ENCODE data around the gene HES7. TPM values are rescaled to one million over a fixed set of nuclear protein-coding genes. Genes with fewer than 3 reads are reported as not detected.
A peak's percentile ranks its signal among the peaks of the same experiment; 100 is the strongest.

Gene HES7
- total and polyA plus RNA-seq, 3 donors from 2014 or later = 0.25 to 0.31 TPM; not detected in 1

GRCh38 chr17:8147141-8147804, 23.4 kb upstream of the HES7 start:
- DNase-seq = no peak
- H3K4me1 ChIP-seq = peaks cover 12% of the 10 kb centered on the region
- H3K4me3 ChIP-seq = no peak overlapping the region
- intact Hi-C loops (cut with DNase I; ENCODE audit: low total_unique reads) = no loop called here
- H3K27me3 ChIP-seq = no peaks in the 10 kb centered on the region
- H3K27ac ChIP-seq = peak overlapping the region in 1 of 2 donors; percentile 62
- no peaks in the 10 kb centered on the region for H3K36me3 ChIP-seq (ENCODE audit: low read depth, missing control alignments)
- TF ChIP-seq POLR2A (IDR thresholded peaks at IDR 0.05) = no peak
- TF ChIP-seq CTCF (IDR thresholded peaks at IDR 0.05) = no peak
- no peaks in the 10 kb centered on the region for H3K9me3 ChIP-seq
- 85 to 90% methylated on average over 17 to 25 of the region's 26 CpGs for WGBS, 2 donors

GRCh38 chr17:8146381-8147140, 22.7 kb upstream of the HES7 start:
- 85 to 87% methylated on average over 12 to 14 of the region's 14 CpGs for WGBS, 2 donors
- H3K27me3 ChIP-seq = no peaks in the 10 kb centered on the region
- H3K36me3 ChIP-seq (ENCODE audit: low read depth, missing control alignments) = no peaks in the 10 kb centered on the region
- TF ChIP-seq CTCF (IDR thresholded peaks at IDR 0.05) (no peak), POLR2A (IDR thresholded peaks at IDR 0.05) (no peak)
- no peaks in the 10 kb centered on the region for H3K9me3 ChIP-seq
- H3K4me1 ChIP-seq = peaks cover 12% of the 10 kb centered on the region
- intact Hi-C loops (cut with DNase I; ENCODE audit: low total_unique reads) = no loop called here
- no peak for DNase-seq
- peak overlapping the region in 1 of 2 donors; percentile 62 for H3K27ac ChIP-seq
- no peak overlapping the region for H3K4me3 ChIP-seq

- peaks cover 12% of the 10 kb centered on the region for H3K4me1 ChIP-seq
- WGBS, 2 donors = 85 to 95% methylated on average over 2 to 12 of the region's 12 CpGs
These were observed 21.9 kb upstream of the HES7 start for GRCh38 chr17:8145811-8146210.

GRCh38 chr17:8144401-8145231, 20.7 kb upstream of the HES7 start:
- no peak for DNase-seq
- no peak overlapping the region for H3K27ac ChIP-seq
- no peaks in the 10 kb centered on the region for H3K4me1 ChIP-seq
- H3K27me3 ChIP-seq = no peaks in the 10 kb centered on the region
- H3K9me3 ChIP-seq = no peaks in the 10 kb centered on the region
- intact Hi-C loops (cut with DNase I; ENCODE audit: low total_unique reads) = no loop called here
- WGBS, 2 donors = 85 to 95% methylated on average over 5 to 15 of the region's 15 CpGs
- no peaks in the 10 kb centered on the region for H3K36me3 ChIP-seq (ENCODE audit: low read depth, missing control alignments)
- TF ChIP-seq CTCF (IDR thresholded peaks at IDR 0.05) = no peak
- no peak for TF ChIP-seq POLR2A (IDR thresholded peaks at IDR 0.05)
- H3K4me3 ChIP-seq = no peak overlapping the region

More at GRCh38 chr17:8145811-8146210, 21.9 kb upstream of the HES7 start:
- Histone ChIP-seq H3K27me3 (no peaks in the 10 kb centered on the region), H3K27ac (peak overlapping the region in 1 of 2 donors; percentile 62), H3K9me3 (no peaks in the 10 kb centered on the region), H3K36me3 (ENCODE audit: low read depth, missing control alignments) (no peaks in the 10 kb centered on the region), H3K4me3 (no peak overlapping the region)
- intact Hi-C loops (cut with DNase I; ENCODE audit: low total_unique reads) = no loop called here
- TF ChIP-seq CTCF (IDR thresholded peaks at IDR 0.05) = no peak
- no peak for TF ChIP-seq POLR2A (IDR thresholded peaks at IDR 0.05)
- no peak for DNase-seq
